HT-29 (cell line): Measurements from ENCODE around the gene PPP1CB. TPM values are rescaled to one million over a fixed set of nuclear protein-coding genes. Genes with fewer than 3 reads are reported as not detected.

Experiments
- total RNA-seq: library from RNA; depleted of rRNA; stranded (reverse); fragments of >200 nt; shearing (Covaris generic); gene quantifications from 2 replicates; pipeline ENCODE4 v1.2.3, GENCODE V29; 2014; rRNA removed

The PPP1CB gene
- total RNA-seq, 1 experiment from 2014 or later, result 52.9 TPM

Other genes with a start within 250 kb of the PPP1CB start
- 0.46 and 1.1 TPM in 2 replicates for gene SPDYA, start 59.0 kb downstream of the PPP1CB start, total RNA-seq
- 11.6 and 13.1 TPM in 2 replicates for gene TRMT61B, start 118.5 kb downstream of the PPP1CB start, total RNA-seq
- gene WDR43, start 142.8 kb downstream of the PPP1CB start, total RNA-seq, result 68.9 and 69.5 TPM in 2 replicates
- 0.20 and 0.83 TPM in 2 replicates for gene TOGARAM2, start 229.5 kb downstream of the PPP1CB start, total RNA-seq